HG03025 (cell line): ENCODE results near the gene BCAS3.

Experiments
- ATAC-seq: cut with Tn5 transposase; IDR thresholded peaks from one replicate; pipeline ENCODE4 v1.9.1; 2021; ENCODE audit warnings: mild to moderate bottlenecking, moderate library complexity; ENCODE audit not compliant: unreplicated experiment, low FRiP score

BCAS3 gene

GRCh38 chr17:61395409-61395982, 717.8 kb downstream of the BCAS3 start:
- ATAC-seq = no peak

- no peak for ATAC-seq
Measured at GRCh38 chr17:61395983-61396585, 718.4 kb downstream of the BCAS3 start.

- ATAC-seq = no peak
Measured at GRCh38 chr17:61396586-61397085, 719.0 kb downstream of the BCAS3 start.

- no peak for ATAC-seq
Measured at GRCh38 chr17:61397086-61397842, 719.6 kb downstream of the BCAS3 start.

GRCh38 chr17:61398721-61399130, 721.1 kb downstream of the BCAS3 start:
- ATAC-seq = no peak

GRCh38 chr17:61399131-61400065, 721.7 kb downstream of the BCAS3 start, which contains the start of gene TBX2:
Gene TBX2 (plus strand): TSS chr17:61399843. CDS start chr17:61400177, 334 bp downstream.
- ATAC-seq = no peak

GRCh38 chr17:61400066-61400716, 722.5 kb downstream of the BCAS3 start:
- no peak for ATAC-seq

GRCh38 chr17:61400717-61401388, 723.2 kb downstream of the BCAS3 start:
- no peak for ATAC-seq

GRCh38 chr17:61401389-61402072, 723.9 kb downstream of the BCAS3 start:
- no peak for ATAC-seq

- ATAC-seq = no peak
Measured at GRCh38 chr17:61402073-61402541, 724.5 kb downstream of the BCAS3 start.

GRCh38 chr17:61402978-61403800, 725.5 kb downstream of the BCAS3 start:
- ATAC-seq = no peak

GRCh38 chr17:61403801-61404662, 726.4 kb downstream of the BCAS3 start:
- no peak for ATAC-seq

GRCh38 chr17:61404663-61404912, 726.9 kb downstream of the BCAS3 start:
- ATAC-seq = no peak

- no peak for ATAC-seq
Measured at GRCh38 chr17:61404913-61405685, 727.4 kb downstream of the BCAS3 start.

GRCh38 chr17:61405686-61406536, 728.3 kb downstream of the BCAS3 start:
- ATAC-seq = no peak

GRCh38 chr17:61406537-61406845, 728.8 kb downstream of the BCAS3 start:
- no peak for ATAC-seq
